Progenitor cell of endocrine pancreas (in vitro differentiated cells): ENCODE data around the gene TRIL. TPM values are rescaled to one million over a fixed set of nuclear protein-coding genes. Genes with fewer than 3 reads are reported as not detected.
A peak's percentile ranks its signal among the peaks of the same experiment; 100 is the strongest.

Experiments
- DNase-seq: peaks from one replicate; pipeline ENCODE4 v3.0.0; 2021; ENCODE audit warnings: low spot score; ENCODE audit not compliant: unreplicated experiment
- H3K27ac Mint-ChIP-seq: 2 replicates; pipeline ENCODE4 v1.8.0; 2021; ENCODE audit warnings: mild to moderate bottlenecking, moderate library complexity, mixed read lengths
- H3K27me3 Mint-ChIP-seq: 2 replicates; pipeline ENCODE4 v1.8.0; 2021; ENCODE audit warnings: mixed read lengths
- H3K36me3 Mint-ChIP-seq: 2 replicates; pipeline ENCODE4 v1.8.0; 2022; ENCODE audit warnings: mixed read lengths; ENCODE audit not compliant: insufficient read depth
- H3K4me1 Mint-ChIP-seq: 2 replicates; pipeline ENCODE4 v1.8.0; 2021; ENCODE audit warnings: low read depth, mixed read lengths
- H3K4me3 Mint-ChIP-seq: 2 replicates; pipeline ENCODE4 v1.8.0; 2021; ENCODE audit warnings: low read depth, mild to moderate bottlenecking, moderate library complexity, mixed read lengths
- H3K9me3 Mint-ChIP-seq: 2 replicates; pipeline ENCODE4 v1.8.0; 2021; ENCODE audit warnings: low read depth, mixed read lengths
- CTCF ChIP-seq: fragments of 200-600 bp; sonication (generic); IDR thresholded peaks from one replicate; pipeline ENCODE4 v1.5.0; 2021; ENCODE audit warnings: antibody characterized with exemption, mild to moderate bottlenecking; ENCODE audit not compliant: unreplicated experiment
- total RNA-seq: library from RNA; stranded (reverse); gene quantifications from 2 replicates; pipeline ENCODE4 v1.2.1, GENCODE V29; 2021

The TRIL gene
- total RNA-seq, 1 donor from 2014 or later = 8.0 TPM

- Mint-ChIP-seq H3K36me3 (no peaks in the 10 kb centered on the region), H3K4me1 (peaks cover 4% of the 10 kb centered on the region), H3K27ac (no peak overlapping the region), H3K27me3 (peaks cover 64% of the 10 kb centered on the region), H3K4me3 (peak overlapping the region; percentile 63), H3K9me3 (no peaks in the 10 kb centered on the region)
- peak; percentile 72 for DNase-seq
- peak; percentile 72 for TF ChIP-seq CTCF
These were observed 2.2 kb downstream of the TRIL start for GRCh38 chr7:28955718-28956607.

GRCh38 chr7:28955356-28955717, 2.8 kb downstream of the TRIL start:
- peaks cover 4% of the 10 kb centered on the region for H3K4me1 Mint-ChIP-seq
- peaks cover 61% of the 10 kb centered on the region for H3K27me3 Mint-ChIP-seq

GRCh38 chr7:28954946-28955345, 3.2 kb downstream of the TRIL start:
- H3K4me1 Mint-ChIP-seq = peaks cover 4% of the 10 kb centered on the region
- peaks cover 3% of the 10 kb centered on the region for H3K9me3 Mint-ChIP-seq
- no peak for DNase-seq

More at GRCh38 chr7:28955356-28955717, 2.8 kb downstream of the TRIL start:
- TF ChIP-seq CTCF = no peak
- Mint-ChIP-seq H3K4me3 (peak overlapping the region; percentile 63), H3K36me3 (no peaks in the 10 kb centered on the region), H3K27ac (no peak overlapping the region), H3K9me3 (peaks cover 2% of the 10 kb centered on the region)
- no peak for DNase-seq

GRCh38 chr7:28954471-28954870, 3.7 kb downstream of the TRIL start:
- no peaks in the 10 kb centered on the region for H3K36me3 Mint-ChIP-seq
- no peak overlapping the region for H3K4me3 Mint-ChIP-seq
- no peak for DNase-seq
- no peak for TF ChIP-seq CTCF
- peaks cover 3% of the 10 kb centered on the region for H3K9me3 Mint-ChIP-seq
- H3K4me1 Mint-ChIP-seq = peaks cover 4% of the 10 kb centered on the region
- H3K27ac Mint-ChIP-seq = no peak overlapping the region
- H3K27me3 Mint-ChIP-seq = peaks cover 54% of the 10 kb centered on the region

More at GRCh38 chr7:28954946-28955345, 3.2 kb downstream of the TRIL start:
- H3K4me3 Mint-ChIP-seq = no peak overlapping the region
- TF ChIP-seq CTCF = no peak
- peaks cover 58% of the 10 kb centered on the region for H3K27me3 Mint-ChIP-seq
- H3K27ac Mint-ChIP-seq = no peak overlapping the region
- no peaks in the 10 kb centered on the region for H3K36me3 Mint-ChIP-seq

DNA sequence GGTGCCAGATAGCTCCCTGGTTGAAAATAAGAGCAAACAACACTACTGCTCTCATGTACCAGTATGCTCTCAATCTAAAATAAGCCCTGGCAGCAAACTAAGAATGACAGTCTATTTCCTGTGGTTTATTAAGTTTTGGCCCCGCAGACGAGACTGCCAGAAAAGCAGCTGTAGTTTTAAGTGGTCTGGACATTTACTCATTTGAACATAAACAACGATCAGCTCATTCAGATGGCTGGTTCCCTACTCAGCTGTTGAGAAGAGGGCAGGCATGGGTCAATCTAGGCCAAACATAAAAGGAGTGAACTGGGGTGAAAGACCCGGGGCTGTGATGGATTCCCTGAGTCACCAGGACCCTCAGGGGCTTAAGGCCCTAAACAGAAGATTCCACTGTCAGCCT, 4.5 kb downstream of the TRIL start:
- DNase-seq = no peak
- Mint-ChIP-seq H3K27ac (no peak overlapping the region), H3K4me3 (no peak overlapping the region), H3K27me3 (peaks cover 45% of the 10 kb centered on the region), H3K36me3 (no peaks in the 10 kb centered on the region), H3K9me3 (peaks cover 3% of the 10 kb centered on the region), H3K4me1 (peaks cover 4% of the 10 kb centered on the region)
- no peak for TF ChIP-seq CTCF
